CD4-positive, alpha-beta memory T cell (primary cell): ENCODE data around the gene IGSF3. TPM values are rescaled to one million over a fixed set of nuclear protein-coding genes. Genes with fewer than 3 reads are reported as not detected.

Source experiments
- CTCF ChIA-PET: fragments of 350-600 bp; sonication (Branson Sonifier 250); formaldehyde crosslinking; loops from one replicate; lab custom pipeline; 2021; ENCODE audit warnings: inconsistent platforms; ENCODE audit not compliant: partially characterized antibody; lab: Charles Lee
- POLR2A ChIA-PET: fragments of 350-600 bp; sonication (Branson Sonifier 250); formaldehyde crosslinking; loops from one replicate; lab custom pipeline; 2021; ENCODE audit not compliant: partially characterized antibody; lab: Charles Lee
- DNase-seq, 5 donors: peaks; one replicate each; pipeline versions ENCODE4 v3.0.0 to v3.0.0-alpha.2; 2020 to 2022; ENCODE audit warnings: mixed read lengths in 1 of 5
- H3K27ac ChIP-seq: one replicate; pipeline ENCODE4 v1.7.0; 2013; ENCODE audit warnings: low read depth, low read length
- H3K27me3 ChIP-seq: 2 replicates; pipeline ENCODE4 v1.7.0; 2013; ENCODE audit warnings: mild to moderate bottlenecking, low read length, moderate library complexity; ENCODE audit not compliant: insufficient read depth
- H3K36me3 ChIP-seq: 2 replicates; pipeline ENCODE4 v1.7.0; 2013; ENCODE audit warnings: mild to moderate bottlenecking, low read length, moderate library complexity; ENCODE audit not compliant: insufficient read depth
- H3K4me1 ChIP-seq: 2 replicates; pipeline ENCODE4 v1.7.0; 2013; ENCODE audit warnings: mild to moderate bottlenecking, low read length, moderate library complexity; ENCODE audit not compliant: insufficient read depth
- H3K4me3 ChIP-seq, 2 donors: one replicate each; pipeline ENCODE4 v1.7.0; 2013; ENCODE audit warnings: low read length in 2 of 2, mild to moderate bottlenecking in 1 of 2
- H3K9me3 ChIP-seq, 2 donors: one replicate each; pipeline ENCODE4 v1.7.0; 2013; ENCODE audit warnings: low read length in 2 of 2, control low read depth in 1 of 2; ENCODE audit not compliant: control insufficient read depth in 1 of 2
- H3K27ac Mint-ChIP-seq, 7 donors: one replicate each; pipeline ENCODE4 v1.8.0; 2020 to 2021; ENCODE audit warnings: mixed read lengths in 7 of 7, mild to moderate bottlenecking in 6 of 7, inconsistent platforms in 3 of 7, moderate library complexity in 3 of 7
- H3K27me3 Mint-ChIP-seq, 2 donors: one replicate each; pipeline ENCODE4 v1.8.0; 2020 to 2021; ENCODE audit warnings: mixed read lengths in 2 of 2
- H3K36me3 Mint-ChIP-seq, 2 donors: one replicate each; pipeline ENCODE4 v1.8.0; 2020 to 2021; ENCODE audit warnings: mixed read lengths in 2 of 2, inconsistent platforms in 1 of 2, mild to moderate bottlenecking in 1 of 2
- H3K4me1 Mint-ChIP-seq, 4 donors: one replicate each; pipeline ENCODE4 v1.8.0; 2020 to 2021; ENCODE audit warnings: mixed read lengths in 4 of 4, mild to moderate bottlenecking in 1 of 4
- H3K4me3 Mint-ChIP-seq, 8 donors: one replicate each; pipeline ENCODE4 v1.8.0; 2020 to 2021; ENCODE audit warnings: mixed read lengths in 8 of 8, mild to moderate bottlenecking in 7 of 8, moderate library complexity in 6 of 8, inconsistent platforms in 3 of 8
- H3K9me3 Mint-ChIP-seq, 8 donors: one replicate each; pipeline ENCODE4 v1.8.0; 2020 to 2021; ENCODE audit warnings: mixed read lengths in 8 of 8, mild to moderate bottlenecking in 5 of 8, inconsistent platforms in 3 of 8, moderate library complexity in 1 of 8
- intact Hi-C: fragments of 100-400 bp; cut with micrococcal nuclease; formaldehyde crosslinking; loops from one replicate; pipeline ENCODE4 v1.15.1; 2023
- polyA plus RNA-seq, 2 donors: library from polyadenylated mRNA; unstranded; fragments of 300-500 nt; fragmentation: Illumina TruSeq; gene quantifications; one replicate each; pipeline ENCODE4 v1.2.3, GENCODE V29; 2021
- total RNA-seq, 2 experiments: library from RNA; stranded (reverse); gene quantifications; one replicate each; pipeline ENCODE4 v1.2.3, GENCODE V29; 2021

IGSF3 gene
- total and polyA plus RNA-seq, 4 experiments from 2014 or later: 0.06 TPM; not detected in 3

GRCh38 chr1:116533429-116533820, 134.1 kb downstream of the IGSF3 start:
- CTCF ChIA-PET: no interaction called here
- H3K36me3 ChIP-seq: peaks cover 15% of the 10 kb centered on the region
- H3K36me3 Mint-ChIP-seq: peaks cover 45 to 51% of the 10 kb centered on the region in 2 donors

GRCh38 chr1:116532671-116533428, 134.7 kb downstream of the IGSF3 start:
- H3K4me3 ChIP-seq: no peak overlapping the region
- H3K4me3 Mint-ChIP-seq: no peak overlapping the region
- no peaks in the 10 kb centered on the region for H3K27me3 ChIP-seq
- peaks cover 48 to 49% of the 10 kb centered on the region in 2 donors for H3K36me3 Mint-ChIP-seq
- POLR2A ChIA-PET: no interaction called here
- no peak overlapping the region for H3K27ac ChIP-seq
- peaks cover 0 to 3% (median 0%) of the 10 kb centered on the region in 8 donors for H3K9me3 Mint-ChIP-seq
- intact Hi-C loops: no loop called here
- no peaks in the 10 kb centered on the region for H3K9me3 ChIP-seq
- peak overlapping the region in 3 of 7 donors; percentile 59 to 83 (median 80) for H3K27ac Mint-ChIP-seq
- peaks cover 2 to 10% (median 8%) of the 10 kb centered on the region in 4 donors for H3K4me1 Mint-ChIP-seq
- DNase-seq: no peak
- no peaks in the 10 kb centered on the region for H3K27me3 Mint-ChIP-seq
- H3K4me1 ChIP-seq: no peaks in the 10 kb centered on the region
- H3K36me3 ChIP-seq: peaks cover 15% of the 10 kb centered on the region
- CTCF ChIA-PET: no interaction called here

More at GRCh38 chr1:116533429-116533820, 134.1 kb downstream of the IGSF3 start:
- H3K4me3 Mint-ChIP-seq: no peak overlapping the region
- Histone ChIP-seq H3K27ac (no peak overlapping the region), H3K4me3 (no peak overlapping the region), H3K27me3 (no peaks in the 10 kb centered on the region), H3K9me3 (no peaks in the 10 kb centered on the region), H3K4me1 (peaks cover 4% of the 10 kb centered on the region)
- no peak for DNase-seq
- intact Hi-C loops: no loop called here
- H3K27ac Mint-ChIP-seq: no peak overlapping the region
- H3K4me1 Mint-ChIP-seq: peaks cover 2 to 16% (median 9%) of the 10 kb centered on the region in 4 donors
- H3K27me3 Mint-ChIP-seq: no peaks in the 10 kb centered on the region
- H3K9me3 Mint-ChIP-seq: no peaks in the 10 kb centered on the region
- POLR2A ChIA-PET: no interaction called here

GRCh38 chr1:116531917-116532316, 135.6 kb downstream of the IGSF3 start:
- no peaks in the 10 kb centered on the region for H3K27me3 Mint-ChIP-seq
- no peak overlapping the region for H3K4me3 Mint-ChIP-seq
- Histone ChIP-seq H3K9me3 (no peaks in the 10 kb centered on the region), H3K27ac (no peak overlapping the region), H3K4me1 (no peaks in the 10 kb centered on the region), H3K36me3 (peaks cover 15% of the 10 kb centered on the region), H3K4me3 (no peak overlapping the region), H3K27me3 (no peaks in the 10 kb centered on the region)
- ChIA-PET POLR2A (interaction anchor here (1.0 kb wide), 1 partner anchor 17 kb away, joined by 4 read pairs; no protein-coding TSS in a partner anchor), CTCF (no interaction called here)
- intact Hi-C loops: no loop called here
- H3K9me3 Mint-ChIP-seq: peaks cover 0 to 4% (median 0%) of the 10 kb centered on the region in 8 donors
- H3K27ac Mint-ChIP-seq: peak overlapping the region in 1 of 7 donors; percentile 5
- peaks cover 3 to 10% (median 8%) of the 10 kb centered on the region in 4 donors for H3K4me1 Mint-ChIP-seq
- peaks cover 46 to 56% of the 10 kb centered on the region in 2 donors for H3K36me3 Mint-ChIP-seq
- no peak for DNase-seq

GRCh38 chr1:116529681-116530080, 137.9 kb downstream of the IGSF3 start:
- Mint-ChIP-seq H3K4me3 (peak overlapping the region in 1 of 8 donors; percentile 21), H3K9me3 (peaks cover 0 to 4% (median 0%) of the 10 kb centered on the region in 8 donors), H3K36me3 (peaks cover 36 to 48% of the 10 kb centered on the region in 2 donors), H3K27me3 (no peaks in the 10 kb centered on the region), H3K27ac (no peak overlapping the region), H3K4me1 (peaks cover 3 to 10% (median 8%) of the 10 kb centered on the region in 4 donors)
- ChIA-PET CTCF (no interaction called here), POLR2A (no interaction called here)
- Histone ChIP-seq H3K4me3 (no peak overlapping the region), H3K27ac (no peak overlapping the region), H3K9me3 (no peaks in the 10 kb centered on the region), H3K4me1 (no peaks in the 10 kb centered on the region), H3K36me3 (peaks cover 9% of the 10 kb centered on the region), H3K27me3 (no peaks in the 10 kb centered on the region)
- intact Hi-C loops: no loop called here
- DNase-seq: no peak

- H3K36me3 Mint-ChIP-seq: peaks cover 34 to 46% of the 10 kb centered on the region in 2 donors
- no peaks in the 10 kb centered on the region for H3K27me3 Mint-ChIP-seq
- H3K4me3 ChIP-seq: no peak overlapping the region
- no peaks in the 10 kb centered on the region for H3K9me3 ChIP-seq
- no peak overlapping the region for H3K27ac ChIP-seq
- intact Hi-C loops: no loop called here
- no peaks in the 10 kb centered on the region for H3K4me1 ChIP-seq
- peak overlapping the region in 1 of 7 donors; percentile 23 for H3K27ac Mint-ChIP-seq
- CTCF ChIA-PET: no interaction called here
- POLR2A ChIA-PET: no interaction called here
- H3K4me3 Mint-ChIP-seq: no peak overlapping the region
- no peaks in the 10 kb centered on the region for H3K27me3 ChIP-seq
- peaks cover 0 to 4% (median 0%) of the 10 kb centered on the region in 8 donors for H3K9me3 Mint-ChIP-seq
- H3K36me3 ChIP-seq: peaks cover 9% of the 10 kb centered on the region
- DNase-seq: no peak
- H3K4me1 Mint-ChIP-seq: peaks cover 3 to 10% (median 8%) of the 10 kb centered on the region in 4 donors
Measured at GRCh38 chr1:116529199-116529631, 138.3 kb downstream of the IGSF3 start.

GRCh38 chr1:116528329-116529083, 139.0 kb downstream of the IGSF3 start:
- H3K4me3 ChIP-seq: no peak overlapping the region
- H3K27me3 Mint-ChIP-seq: no peaks in the 10 kb centered on the region
- peak overlapping the region in 4 of 7 donors; percentile 7 to 88 (median 40) for H3K27ac Mint-ChIP-seq
- H3K36me3 Mint-ChIP-seq: peaks cover 27 to 40% of the 10 kb centered on the region in 2 donors
- DNase-seq: no peak
- peaks cover under 1 to 9% (median 5%) of the 10 kb centered on the region in 4 donors for H3K4me1 Mint-ChIP-seq
- intact Hi-C loops: no loop called here
- ChIA-PET POLR2A (no interaction called here), CTCF (no interaction called here)
- no peak overlapping the region for H3K4me3 Mint-ChIP-seq
- H3K4me1 ChIP-seq: no peaks in the 10 kb centered on the region
- H3K36me3 ChIP-seq: peaks cover 2% of the 10 kb centered on the region
- no peaks in the 10 kb centered on the region for H3K27me3 ChIP-seq
- H3K9me3 ChIP-seq: no peaks in the 10 kb centered on the region
- H3K27ac ChIP-seq: no peak overlapping the region
- peaks cover 0 to 4% (median 0%) of the 10 kb centered on the region in 8 donors for H3K9me3 Mint-ChIP-seq

GRCh38 chr1:116525440-116525839, 142.1 kb downstream of the IGSF3 start:
- Histone ChIP-seq H3K27me3 (no peaks in the 10 kb centered on the region), H3K4me3 (no peak overlapping the region), H3K4me1 (no peaks in the 10 kb centered on the region), H3K36me3 (peaks cover 6% of the 10 kb centered on the region), H3K9me3 (no peaks in the 10 kb centered on the region), H3K27ac (no peak overlapping the region)
- H3K27me3 Mint-ChIP-seq: no peaks in the 10 kb centered on the region
- DNase-seq: no peak
- peaks cover 0 to 4% (median 0%) of the 10 kb centered on the region in 8 donors for H3K9me3 Mint-ChIP-seq
- no peak overlapping the region for H3K4me3 Mint-ChIP-seq
- POLR2A ChIA-PET: no interaction called here
- intact Hi-C loops: no loop called here
- peaks cover 0 to 4% (median under 1%) of the 10 kb centered on the region in 4 donors for H3K4me1 Mint-ChIP-seq
- H3K27ac Mint-ChIP-seq: no peak overlapping the region
- peaks cover 22 to 35% of the 10 kb centered on the region in 2 donors for H3K36me3 Mint-ChIP-seq
- CTCF ChIA-PET: no interaction called here
